Activated naive CD4-positive, alpha-beta T cell treated with anti-CD3 and anti-CD28 coated beads, Interleukin-2, amount 10 ng/mL, durations not matched to agents 7 days and 5 days (primary cell): ENCODE measurements around the gene CHD9NB.

Source experiments
- CTCF ChIA-PET: fragments of 350-600 bp; sonication (Branson Sonifier 250); formaldehyde crosslinking; loops from one replicate; lab custom pipeline; 2021; ENCODE audit warnings: antibody characterized with exemption; lab: Charles Lee
- DNase-seq: peaks from one replicate; pipeline ENCODE4 v3.0.0-alpha.2; 2020
- H3K27ac Mint-ChIP-seq: one replicate; pipeline ENCODE4 v1.8.0; 2021; ENCODE audit warnings: mild to moderate bottlenecking, moderate library complexity, mixed read lengths
- H3K27me3 Mint-ChIP-seq: one replicate; pipeline ENCODE4 v1.8.0; 2021; ENCODE audit warnings: mild to moderate bottlenecking, mixed read lengths
- H3K36me3 Mint-ChIP-seq: one replicate; pipeline ENCODE4 v1.8.0; 2021; ENCODE audit warnings: mixed read lengths
- H3K4me1 Mint-ChIP-seq: one replicate; pipeline ENCODE4 v1.8.0; 2021; ENCODE audit warnings: mixed read lengths
- H3K4me3 Mint-ChIP-seq: one replicate; pipeline ENCODE4 v1.8.0; 2021; ENCODE audit warnings: mild to moderate bottlenecking, moderate library complexity, mixed read lengths
- H3K9me3 Mint-ChIP-seq: one replicate; pipeline ENCODE4 v1.8.0; 2021; ENCODE audit warnings: mixed read lengths

Gene CHD9NB

GRCh38 chr16:53052519-53053501 lies at the start of gene CHD9NB:
Gene CHD9NB, minus strand, starts transcription at chr16:53052897. Its CDS starts 8,739 bp downstream, at chr16:53044158.
- Mint-ChIP-seq H3K4me1 (peaks cover 29% of the 10 kb centered on the region), H3K4me3 (peak within 1 kb of the TSS; percentile 26), H3K9me3 (no peaks in the 10 kb centered on the region), H3K36me3 (no peaks in the 10 kb centered on the region), H3K27ac (peak within 1 kb of the TSS; percentile 17), H3K27me3 (peaks cover 8% of the 10 kb centered on the region)
- DNase-seq, result no peak
- CTCF ChIA-PET, result interaction anchor here (0.6 to 0.7 kb wide), 2 partner anchors 35 to 866 kb away, joined by 3 read pairs; no protein-coding TSS in a partner anchor

GRCh38 chr16:53100889-53101288 lies 48.2 kb upstream of the CHD9NB start:
- no peaks in the 10 kb centered on the region for H3K36me3 Mint-ChIP-seq
- no peaks in the 10 kb centered on the region for H3K27me3 Mint-ChIP-seq
- DNase-seq, result no peak
- H3K4me3 Mint-ChIP-seq, result peak overlapping the region; percentile 54
- peaks cover 27% of the 10 kb centered on the region for H3K4me1 Mint-ChIP-seq
- CTCF ChIA-PET, result interaction anchor here (0.5 kb wide), 1 partner anchor 106 kb away, joined by 3 read pairs; no protein-coding TSS in a partner anchor
- no peaks in the 10 kb centered on the region for H3K9me3 Mint-ChIP-seq
- H3K27ac Mint-ChIP-seq, result no peak overlapping the region

- H3K27me3 Mint-ChIP-seq, result no peaks in the 10 kb centered on the region
- CTCF ChIA-PET, result interaction anchor here (0.5 to 1.4 kb wide), 2 partner anchors 30 to 107 kb away, joined by 3 to 5 read pairs; no protein-coding TSS in a partner anchor
- H3K27ac Mint-ChIP-seq, result peak overlapping the region; percentile 42
- H3K4me3 Mint-ChIP-seq, result peak overlapping the region; percentile 54
- peaks cover 27% of the 10 kb centered on the region for H3K4me1 Mint-ChIP-seq
- DNase-seq, result no peak
- H3K36me3 Mint-ChIP-seq, result no peaks in the 10 kb centered on the region
- H3K9me3 Mint-ChIP-seq, result no peaks in the 10 kb centered on the region
Measured at GRCh38 chr16:53100131-53100748, 47.5 kb upstream of the CHD9NB start.

- Mint-ChIP-seq H3K27ac (peak overlapping the region; percentile 88), H3K36me3 (no peaks in the 10 kb centered on the region), H3K4me3 (peak overlapping the region; percentile 54), H3K27me3 (no peaks in the 10 kb centered on the region), H3K4me1 (peaks cover 28% of the 10 kb centered on the region), H3K9me3 (no peaks in the 10 kb centered on the region)
- CTCF ChIA-PET, result interaction anchor here (1.4 to 1.8 kb wide), 3 partner anchors 10 to 44 kb away, joined by 3 to 10 read pairs (median 5); partner anchors contain the start of gene CHD9
- peak; percentile 66 for DNase-seq
Measured at GRCh38 chr16:53099318-53100130, 46.8 kb upstream of the CHD9NB start.

GRCh38 chr16:53098526-53099317 lies 46.0 kb upstream of the CHD9NB start:
- CTCF ChIA-PET, result interaction anchor here (1.4 to 1.8 kb wide), 3 partner anchors 9 to 44 kb away, joined by 3 to 10 read pairs (median 5); partner anchors contain the start of gene CHD9
- peaks cover 36% of the 10 kb centered on the region for H3K4me1 Mint-ChIP-seq
- peak overlapping the region; percentile 88 for H3K27ac Mint-ChIP-seq
- no peaks in the 10 kb centered on the region for H3K27me3 Mint-ChIP-seq
- H3K4me3 Mint-ChIP-seq, result peak overlapping the region; percentile 54
- H3K36me3 Mint-ChIP-seq, result no peaks in the 10 kb centered on the region
- peak; percentile 41 for DNase-seq
- no peaks in the 10 kb centered on the region for H3K9me3 Mint-ChIP-seq

- no peak overlapping the region for H3K27ac Mint-ChIP-seq
- no peaks in the 10 kb centered on the region for H3K9me3 Mint-ChIP-seq
- CTCF ChIA-PET, result no interaction called here
- H3K27me3 Mint-ChIP-seq, result no peaks in the 10 kb centered on the region
- no peak overlapping the region for H3K4me3 Mint-ChIP-seq
- H3K36me3 Mint-ChIP-seq, result no peaks in the 10 kb centered on the region
- peaks cover 40% of the 10 kb centered on the region for H3K4me1 Mint-ChIP-seq
- no peak for DNase-seq
Measured at GRCh38 chr16:53097190-53097589, 44.5 kb upstream of the CHD9NB start.

- CTCF ChIA-PET, result no interaction called here
- H3K27me3 Mint-ChIP-seq, result peaks cover 17% of the 10 kb centered on the region
- peak overlapping the region; percentile 15 for H3K27ac Mint-ChIP-seq
- peaks cover 44% of the 10 kb centered on the region for H3K4me1 Mint-ChIP-seq
- DNase-seq, result peak; percentile 29
- H3K4me3 Mint-ChIP-seq, result no peak overlapping the region
- no peaks in the 10 kb centered on the region for H3K36me3 Mint-ChIP-seq
- no peaks in the 10 kb centered on the region for H3K9me3 Mint-ChIP-seq
Measured at GRCh38 chr16:53094013-53094630, 41.4 kb upstream of the CHD9NB start.

- Mint-ChIP-seq H3K9me3 (no peaks in the 10 kb centered on the region), H3K36me3 (no peaks in the 10 kb centered on the region), H3K27me3 (peaks cover 17% of the 10 kb centered on the region), H3K4me3 (no peak overlapping the region), H3K4me1 (peaks cover 36% of the 10 kb centered on the region), H3K27ac (no peak overlapping the region)
- CTCF ChIA-PET, result interaction anchor here (1.1 kb wide), 1 partner anchor 33 kb away, joined by 4 read pairs; no protein-coding TSS in a partner anchor
- no peak for DNase-seq
Measured at GRCh38 chr16:53093162-53093744, 40.6 kb upstream of the CHD9NB start.

GRCh38 chr16:53092284-53092683 lies 39.6 kb upstream of the CHD9NB start:
- DNase-seq, result no peak
- no peaks in the 10 kb centered on the region for H3K9me3 Mint-ChIP-seq
- peaks cover 17% of the 10 kb centered on the region for H3K27me3 Mint-ChIP-seq
- H3K36me3 Mint-ChIP-seq, result no peaks in the 10 kb centered on the region
- peaks cover 35% of the 10 kb centered on the region for H3K4me1 Mint-ChIP-seq
- no peak overlapping the region for H3K4me3 Mint-ChIP-seq
- CTCF ChIA-PET, result interaction anchor here (1.0 to 1.7 kb wide), 3 partner anchors 32 to 66 kb away, joined by 3 to 5 read pairs (median 4); partner anchors contain the start of gene CHD9
- H3K27ac Mint-ChIP-seq, result no peak overlapping the region

GRCh38 chr16:53091466-53092211 lies 38.9 kb upstream of the CHD9NB start:
- Mint-ChIP-seq H3K4me3 (no peak overlapping the region), H3K27me3 (peaks cover 17% of the 10 kb centered on the region), H3K36me3 (no peaks in the 10 kb centered on the region), H3K27ac (no peak overlapping the region), H3K9me3 (no peaks in the 10 kb centered on the region), H3K4me1 (peaks cover 34% of the 10 kb centered on the region)
- CTCF ChIA-PET, result interaction anchor here (1.0 to 1.7 kb wide), 2 partner anchors 36 to 67 kb away, joined by 3 to 5 read pairs; partner anchors contain the start of gene CHD9
- DNase-seq, result no peak

- no peak for DNase-seq
- H3K9me3 Mint-ChIP-seq, result no peaks in the 10 kb centered on the region
- H3K27me3 Mint-ChIP-seq, result peaks cover 17% of the 10 kb centered on the region
- no peak overlapping the region for H3K4me3 Mint-ChIP-seq
- CTCF ChIA-PET, result interaction anchor here (1.7 kb wide), 1 partner anchor 35 kb away, joined by 5 read pairs; the partner anchor contains the start of gene CHD9
- H3K4me1 Mint-ChIP-seq, result peaks cover 34% of the 10 kb centered on the region
- H3K36me3 Mint-ChIP-seq, result no peaks in the 10 kb centered on the region
- H3K27ac Mint-ChIP-seq, result no peak overlapping the region
Measured at GRCh38 chr16:53090591-53091411, 38.1 kb upstream of the CHD9NB start.
